NCI-H128 (cell line): Measurements from ENCODE around the gene WWOX.

Source experiments
- DNase-seq: peaks from one replicate; lab custom pipeline; 2025; ENCODE audit not compliant: unreplicated experiment; lab: John Stamatoyannopoulos, UW

WWOX gene

GRCh38 chr16:78292086-78292843 is 192.8 kb downstream of the WWOX start:
- DNase-seq: no peak

GRCh38 chr16:78292844-78293380 is 193.5 kb downstream of the WWOX start:
- no peak for DNase-seq

- no peak for DNase-seq
Observed at GRCh38 chr16:78294538-78295225, 195.2 kb downstream of the WWOX start.

GRCh38 chr16:78297066-78297666 is 197.7 kb downstream of the WWOX start:
- DNase-seq: no peak

GRCh38 chr16:78298986-78299385 is 199.5 kb downstream of the WWOX start:
- DNase-seq: no peak

GRCh38 chr16:78300469-78300868 is 201.0 kb downstream of the WWOX start:
- DNase-seq: no peak

GRCh38 chr16:78303946-78304345 is 204.5 kb downstream of the WWOX start:
- DNase-seq: no peak

- DNase-seq: no peak
Observed at GRCh38 chr16:78306361-78306760, 206.9 kb downstream of the WWOX start.

- DNase-seq: no peak
Observed at GRCh38 chr16:78307824-78308528, 208.5 kb downstream of the WWOX start.

- DNase-seq: no peak
Observed at GRCh38 chr16:78309763-78310162, 210.3 kb downstream of the WWOX start.

GRCh38 chr16:78310196-78310595 is 210.7 kb downstream of the WWOX start:
- no peak for DNase-seq

- DNase-seq: no peak
Observed at GRCh38 chr16:78310990-78311561, 211.6 kb downstream of the WWOX start.

- no peak for DNase-seq
Observed at GRCh38 chr16:78311831-78312230, 212.4 kb downstream of the WWOX start.

GRCh38 chr16:78317564-78318240 is 218.2 kb downstream of the WWOX start:
- no peak for DNase-seq

GRCh38 chr16:78321620-78322360 is 222.3 kb downstream of the WWOX start:
- no peak for DNase-seq

GRCh38 chr16:78323315-78323714 is 223.9 kb downstream of the WWOX start:
- DNase-seq: no peak

GRCh38 chr16:78324649-78325285 is 225.3 kb downstream of the WWOX start:
- DNase-seq: no peak

GRCh38 chr16:78325468-78326352 is 226.3 kb downstream of the WWOX start:
- DNase-seq: no peak
